ENCODE measurements around the gene MGP. TPM values are rescaled to one million over a fixed set of nuclear protein-coding genes. Genes with fewer than 3 reads are reported as not detected.

The MGP gene
- total RNA-seq, 1 experiment from 2014 or later = 0.72 TPM

- DNase-seq (ENCODE audit: low read depth, low spot score) (no peak), ATAC-seq (no peak)
- intact Hi-C loops (cut with micrococcal nuclease; ENCODE audit: unreplicated experiment) = no loop called here
- H3K27me3 ChIP-seq (ENCODE audit: control insufficient read depth, insufficient read depth, low read length) = no peaks in the 10 kb centered on the region
- H3K36me3 ChIP-seq (ENCODE audit: control insufficient read depth, insufficient read depth, low read length) = no peaks in the 10 kb centered on the region
- no peaks in the 10 kb centered on the region for H3K9me3 ChIP-seq (ENCODE audit: control insufficient read depth, insufficient read depth, low read depth, low read length)
- ChIA-PET CTCF (no interaction called here), POLR2A (no interaction called here)
- BruUV-seq (replicated peaks) = no TSS peak
- TF ChIP-seq TCF7L2 (IDR thresholded peaks at IDR 0.05; ENCODE audit: low read depth, low read length) (no peak), CTCF (IDR thresholded peaks at IDR 0.05) (no peak), REST (IDR thresholded peaks at IDR 0.05; ENCODE audit: insufficient read depth in 1 of 2, low read depth in 2 of 2, low read length in 1 of 2) (no peak), POLR2AphosphoS5 (IDR thresholded peaks at IDR 0.05; ENCODE audit: low read depth, low read length) (no peak), SIN3A (IDR thresholded peaks at IDR 0.05; ENCODE audit: borderline replicate concordance, insufficient read depth, low read depth, low read length) (no peak)
- H3K4me1 ChIP-seq (ENCODE audit: control insufficient read depth, insufficient read depth, low read length) = no peaks in the 10 kb centered on the region
- H3K27ac ChIP-seq (ENCODE audit: low read length) = no peak overlapping the region
- in situ Hi-C loops (cut with HindIII; ENCODE audit: low pct_unique_long_range_greater_than_20kb, low sequenced_read_pairs) = no loop called here
- no peak overlapping the region for H3K4me3 ChIP-seq (ENCODE audit: low read depth in 2 of 2, low read length in 2 of 2)
Observed at GRCh38 chr12:14924541-14924940, 38.9 kb upstream of the MGP start.

DNA sequence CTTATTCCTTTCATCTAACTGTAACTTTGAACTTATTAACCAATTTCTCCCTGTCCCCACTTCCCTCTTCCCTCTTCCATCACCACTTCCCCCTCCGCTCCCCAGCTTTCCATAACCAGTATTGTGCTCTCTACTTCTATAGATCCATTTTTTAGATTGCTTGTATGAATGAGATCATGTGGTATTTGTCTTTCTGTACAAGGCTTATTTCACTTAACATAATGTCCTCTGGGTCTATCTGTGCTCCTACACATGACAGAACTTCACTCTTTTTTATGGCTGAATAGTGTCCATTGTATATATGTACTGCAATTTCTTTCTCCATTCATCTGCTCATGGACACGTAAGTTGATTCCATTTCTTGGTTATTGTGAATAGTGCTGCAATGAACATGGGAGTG, 38.3 kb upstream of the MGP start:
- CTCF ChIA-PET = no interaction called here
- no peak for ATAC-seq
- in situ Hi-C loops (cut with HindIII; ENCODE audit: low pct_unique_long_range_greater_than_20kb, low sequenced_read_pairs) = no loop called here

More for the DNA sequence above, 38.3 kb upstream of the MGP start:
- Histone ChIP-seq H3K4me1 (ENCODE audit: control insufficient read depth, insufficient read depth, low read length) (no peaks in the 10 kb centered on the region), H3K27me3 (ENCODE audit: control insufficient read depth, insufficient read depth, low read length) (no peaks in the 10 kb centered on the region), H3K9me3 (ENCODE audit: control insufficient read depth, insufficient read depth, low read depth, low read length) (no peaks in the 10 kb centered on the region), H3K36me3 (ENCODE audit: control insufficient read depth, insufficient read depth, low read length) (no peaks in the 10 kb centered on the region), H3K4me3 (ENCODE audit: low read depth in 2 of 2, low read length in 2 of 2) (no peak overlapping the region), H3K27ac (ENCODE audit: low read length) (no peak overlapping the region)
- POLR2A ChIA-PET = no interaction called here
- intact Hi-C loops (cut with micrococcal nuclease; ENCODE audit: unreplicated experiment) = no loop called here
- no peak for DNase-seq (ENCODE audit: low read depth, low spot score)
- no TSS peak for BruUV-seq (replicated peaks)
- TF ChIP-seq CTCF (IDR thresholded peaks at IDR 0.05) (no peak), POLR2AphosphoS5 (IDR thresholded peaks at IDR 0.05; ENCODE audit: low read depth, low read length) (no peak)

All from Panc1 (cell line).